Superior temporal gyrus (tissue), 1 donor: ENCODE measurements around the gene NFYA.

Source experiments
- DNase-seq: peaks from one replicate; pipeline ENCODE4 v3.0.0-alpha.2; 2016; ENCODE audit errors: extremely low spot score

NFYA gene

DNA sequence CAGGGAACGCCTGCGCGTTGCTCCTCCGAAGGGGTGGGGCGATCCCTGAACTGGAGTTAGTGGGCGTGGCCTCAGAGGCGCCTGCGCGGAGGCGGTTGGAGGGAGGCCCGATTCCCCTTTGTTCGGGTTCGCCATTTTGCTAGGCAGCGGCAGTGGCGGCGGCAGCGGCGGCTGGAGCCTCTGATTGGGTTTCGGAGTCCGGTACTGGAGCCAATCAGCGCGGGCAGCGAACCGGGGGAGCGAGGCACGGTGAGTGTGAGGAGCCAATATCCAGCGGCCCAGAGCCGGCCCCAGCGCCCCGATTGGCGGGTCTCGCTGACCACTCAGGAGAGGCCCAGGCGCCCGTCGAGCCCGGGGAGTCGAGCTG lies at the start of gene NFYA:
Gene NFYA, plus strand, starts transcription at position 139 of the 367 bp plus-strand sequence. CDS start 6,116 bp downstream, outside the sequence.
- no peak for DNase-seq

DNA sequence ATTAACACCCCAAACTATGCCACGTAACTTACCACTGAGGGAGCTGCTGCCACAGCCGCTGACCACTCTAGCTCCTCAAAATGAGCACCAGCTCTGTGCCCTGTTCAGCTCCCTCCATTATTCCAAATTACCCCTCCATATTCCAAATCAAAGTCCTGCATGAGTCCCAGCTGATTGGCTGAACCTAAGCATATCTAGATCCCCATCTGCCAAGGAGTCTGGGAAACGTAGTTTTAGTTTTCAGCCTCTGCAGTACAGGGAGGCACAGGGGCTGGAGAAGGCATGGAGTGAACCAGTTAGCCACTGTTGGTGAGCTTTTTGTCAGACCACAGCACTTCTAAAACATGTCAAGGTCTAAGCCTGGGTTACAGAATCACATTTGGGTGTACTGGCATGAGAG lies 49.7 kb upstream of the NFYA start:
- no peak for DNase-seq

DNA sequence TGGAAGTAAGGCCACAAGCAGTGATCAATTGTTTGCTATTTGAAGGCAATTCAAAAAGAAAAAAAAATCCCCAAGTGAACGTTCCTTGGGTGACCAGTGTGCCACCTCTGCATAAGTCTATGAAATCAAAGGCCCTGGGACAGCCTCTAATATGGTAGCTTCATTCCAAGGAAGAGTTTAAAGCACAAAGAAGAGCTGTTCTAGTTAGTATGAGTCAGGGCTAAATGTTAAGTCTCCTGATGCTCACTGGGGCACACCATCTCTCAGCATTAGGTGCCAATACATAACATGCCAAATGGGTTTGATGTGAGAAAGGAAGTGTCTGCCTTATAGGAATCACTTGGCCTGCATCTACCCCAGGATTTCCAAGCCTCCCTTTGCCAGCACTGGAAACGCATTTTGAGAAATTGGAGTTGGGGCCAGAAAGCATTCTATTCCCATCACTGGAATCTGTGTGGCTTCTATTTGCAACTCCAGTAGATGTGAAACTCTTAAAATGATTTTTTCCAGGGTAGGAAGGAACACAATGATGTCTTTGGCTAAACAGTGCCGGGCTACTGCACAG lies 46.7 kb upstream of the NFYA start:
- no peak for DNase-seq

DNA sequence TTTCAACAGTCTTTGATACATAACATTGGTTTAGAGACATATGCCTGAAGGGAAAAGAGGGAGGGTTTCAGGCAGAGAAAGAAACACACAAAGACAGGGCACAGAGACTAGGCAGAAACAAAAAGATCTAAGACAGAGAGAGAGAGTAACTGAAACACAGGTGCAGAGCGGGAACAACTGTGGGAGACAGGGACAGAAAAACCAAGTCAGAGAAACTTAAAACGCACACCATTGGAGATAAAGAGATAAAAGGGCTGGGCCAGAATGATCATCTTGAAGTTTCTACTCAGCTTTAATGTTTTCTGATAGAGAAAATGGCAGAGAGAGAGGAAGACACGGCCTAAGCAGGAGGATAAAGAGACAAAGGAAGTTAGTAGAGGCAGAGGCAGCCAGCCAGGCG lies 45.5 kb upstream of the NFYA start:
- DNase-seq, result no peak

DNA sequence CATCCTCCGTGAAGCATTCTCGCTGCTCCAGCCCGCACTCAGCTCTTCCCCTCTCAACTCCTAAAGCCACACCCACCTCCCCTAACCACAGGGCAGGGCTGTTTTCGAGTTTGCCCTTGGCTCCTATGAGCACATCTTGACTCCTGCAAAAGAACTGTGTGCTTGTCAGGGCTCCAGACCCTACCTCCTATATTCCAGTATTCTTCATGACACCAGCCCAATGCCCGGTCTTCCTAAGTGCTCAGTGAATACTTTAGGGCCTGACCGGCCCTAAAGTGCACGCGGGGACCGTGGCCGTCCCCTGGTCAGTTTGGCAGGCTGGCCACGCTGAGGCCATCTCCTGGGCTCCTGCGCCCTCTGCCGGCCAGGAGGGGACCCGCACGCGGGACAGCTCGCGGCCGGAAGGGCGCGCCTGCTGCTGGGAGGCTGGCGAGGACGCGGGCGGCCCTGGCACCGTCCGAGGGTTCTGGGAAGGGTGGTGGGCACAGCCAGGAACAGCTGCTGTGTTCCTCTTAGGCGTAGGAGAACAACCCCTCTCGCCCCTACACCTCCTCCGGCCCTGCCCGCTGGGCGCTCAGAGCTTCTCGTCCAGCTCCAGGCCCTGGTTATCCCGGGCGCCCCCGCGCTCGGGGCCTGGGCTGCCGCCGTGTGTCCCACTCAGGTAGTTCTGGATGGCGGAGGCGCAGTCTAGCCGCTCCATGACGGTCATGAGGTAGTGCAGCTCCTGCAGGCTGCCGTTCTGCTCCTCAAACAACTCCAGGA lies 44.8 kb upstream of the NFYA start:
- DNase-seq, result peak; percentile 78

DNA sequence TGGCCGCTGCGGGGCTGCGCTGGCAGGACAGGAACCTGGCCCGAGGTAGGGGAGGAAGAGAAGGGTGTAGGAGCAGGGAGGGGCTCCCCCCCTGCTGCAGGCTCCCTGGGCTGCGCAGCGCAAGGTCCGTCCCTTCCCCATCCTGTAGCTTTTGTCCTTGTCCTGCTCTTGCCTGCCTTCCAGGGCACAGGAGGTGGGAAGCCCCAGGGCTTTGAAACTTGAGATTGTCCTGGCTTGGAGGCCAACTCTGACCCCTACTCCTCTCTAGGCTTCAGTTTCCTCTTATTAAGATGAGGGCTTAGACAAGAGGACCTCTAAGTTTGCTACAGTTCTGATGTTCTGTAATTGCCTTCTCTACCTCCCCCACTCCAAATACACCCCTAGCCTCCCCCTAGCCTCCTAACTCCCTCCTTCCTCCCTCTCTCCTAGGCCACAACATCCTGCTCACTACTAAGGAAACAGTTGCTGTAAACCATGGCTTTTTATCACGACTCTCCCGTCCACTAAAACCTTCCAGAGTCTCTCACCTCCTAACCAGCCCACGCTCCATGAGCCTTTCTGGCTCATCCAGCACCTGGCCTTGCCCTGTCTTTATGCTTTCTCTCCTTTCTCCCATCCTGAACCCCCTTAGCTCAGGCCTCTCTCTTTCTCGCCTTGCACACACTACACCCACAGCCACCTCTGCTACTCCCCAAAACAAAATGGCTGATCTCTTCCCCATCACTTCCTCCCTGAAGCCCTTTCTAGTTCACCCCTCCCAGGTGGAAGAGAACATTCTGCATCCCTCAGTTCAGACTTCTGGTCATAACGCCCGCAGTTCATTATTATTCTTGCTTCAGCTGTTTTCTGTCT lies 44.0 kb upstream of the NFYA start:
- no peak for DNase-seq

DNA sequence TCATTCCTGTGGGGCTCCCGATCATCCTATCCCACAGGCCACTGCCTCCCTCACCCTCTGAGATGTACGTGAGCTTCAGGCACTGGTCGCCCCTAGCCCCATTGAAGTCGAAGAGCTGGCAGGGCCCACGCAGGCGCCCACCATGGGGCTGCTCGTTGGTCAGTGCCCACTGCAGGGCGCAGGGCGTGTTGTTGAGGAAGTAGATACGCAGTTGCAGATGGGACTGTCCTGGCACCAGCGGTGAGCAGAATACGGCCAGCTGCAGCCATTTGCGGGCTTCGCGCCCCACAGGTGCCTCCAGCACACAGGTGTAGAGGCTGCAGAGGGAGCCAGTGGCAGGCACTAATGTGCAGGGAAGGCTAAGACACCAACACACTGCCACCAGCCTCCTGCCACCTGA lies 39.9 kb upstream of the NFYA start:
- no peak for DNase-seq

DNA sequence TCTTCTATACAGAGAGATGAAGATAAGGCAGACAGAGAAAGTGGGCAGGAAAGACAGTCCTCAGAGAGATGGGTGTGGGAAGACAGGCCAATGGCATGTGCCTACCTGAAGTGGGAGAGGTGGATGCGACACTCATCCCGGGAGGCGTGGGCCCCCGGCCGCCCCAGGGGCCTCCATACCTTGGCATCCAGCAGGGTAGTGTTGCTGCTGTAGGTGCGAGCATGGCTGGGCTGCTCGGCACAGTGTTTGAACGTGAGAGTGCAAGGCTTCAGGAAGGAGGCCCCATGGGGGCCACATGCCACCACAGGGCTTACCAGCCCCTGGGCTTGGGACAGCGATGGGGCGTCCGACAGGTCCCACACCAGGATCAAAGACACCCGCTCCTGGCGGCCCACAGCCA lies 39.0 kb upstream of the NFYA start:
- no peak for DNase-seq

DNA sequence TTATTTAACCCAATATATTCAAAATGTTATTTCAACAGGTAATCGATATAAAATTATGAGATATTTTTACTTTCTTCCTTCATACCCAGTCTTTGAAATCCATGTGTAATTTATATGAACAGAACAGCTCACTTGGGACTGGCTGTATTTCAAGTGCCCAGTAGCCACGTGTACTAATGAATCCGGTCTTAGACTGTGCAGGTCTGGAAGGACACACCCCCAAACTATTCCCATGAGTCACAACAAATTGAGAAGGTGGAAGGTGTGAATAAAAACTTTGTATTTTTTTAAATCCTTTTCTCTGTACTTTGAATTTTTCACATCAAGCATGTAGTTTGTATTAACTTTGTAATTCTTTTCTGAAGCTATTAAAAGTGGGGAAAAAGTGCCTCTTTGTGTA lies 36.6 kb upstream of the NFYA start:
- DNase-seq, result no peak

DNA sequence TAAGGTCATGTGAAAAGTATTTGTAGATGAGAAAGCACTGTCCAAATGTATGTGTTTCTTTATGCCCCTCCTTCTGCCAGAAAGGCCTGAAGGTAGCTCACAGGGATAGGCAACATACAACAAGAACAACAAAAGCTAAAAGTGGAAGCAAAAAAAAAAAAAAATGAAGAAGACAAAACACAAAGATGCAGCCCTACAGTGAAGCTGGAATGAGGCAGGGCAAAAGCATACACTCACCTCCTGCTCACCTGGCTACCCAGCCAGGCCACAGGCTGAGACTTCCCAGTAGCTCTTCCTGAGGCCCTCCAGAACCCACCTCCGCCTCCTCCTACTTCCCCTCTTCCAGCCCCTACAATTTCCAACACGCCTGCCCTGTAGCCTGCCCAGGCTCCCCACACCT lies 36.2 kb upstream of the NFYA start:
- DNase-seq, result no peak

DNA sequence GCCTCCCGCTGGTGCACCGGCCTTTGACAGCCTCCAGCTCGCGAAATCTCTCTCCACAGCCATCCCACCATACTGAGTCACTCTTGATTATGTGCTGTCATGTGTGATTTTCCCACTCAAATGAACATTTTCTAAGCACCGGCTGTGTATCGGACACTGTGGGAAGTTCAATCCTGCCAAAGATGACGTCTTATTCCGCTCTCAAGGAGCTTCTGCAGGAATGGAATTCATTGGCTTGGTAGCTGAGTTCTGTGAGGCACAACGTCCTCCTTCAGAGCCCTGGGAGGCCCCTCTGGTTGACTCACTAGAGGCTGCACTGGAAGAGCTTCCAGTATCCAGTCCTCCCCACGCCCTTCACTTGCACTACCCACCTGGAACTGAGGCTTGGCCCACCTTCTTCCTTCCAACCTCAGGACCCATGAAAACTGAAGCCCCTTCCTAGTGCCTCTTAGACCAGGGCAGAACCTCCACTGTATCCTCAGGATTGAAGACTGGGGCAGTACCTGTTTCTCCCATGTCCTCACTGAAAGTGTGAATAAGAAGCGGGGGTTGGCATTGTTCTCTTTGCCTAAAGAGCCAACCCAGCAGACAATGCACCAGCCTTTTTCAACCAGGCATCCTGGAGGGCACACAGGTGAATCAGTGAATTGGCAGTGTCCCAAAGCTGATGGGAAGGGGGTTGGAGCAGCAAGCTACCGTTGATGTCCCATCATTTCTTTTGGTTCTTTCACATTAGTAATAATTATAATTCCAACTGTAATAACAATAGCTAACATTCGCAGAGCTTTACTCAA lies 35.5 kb upstream of the NFYA start:
- peak; percentile 42 for DNase-seq

DNA sequence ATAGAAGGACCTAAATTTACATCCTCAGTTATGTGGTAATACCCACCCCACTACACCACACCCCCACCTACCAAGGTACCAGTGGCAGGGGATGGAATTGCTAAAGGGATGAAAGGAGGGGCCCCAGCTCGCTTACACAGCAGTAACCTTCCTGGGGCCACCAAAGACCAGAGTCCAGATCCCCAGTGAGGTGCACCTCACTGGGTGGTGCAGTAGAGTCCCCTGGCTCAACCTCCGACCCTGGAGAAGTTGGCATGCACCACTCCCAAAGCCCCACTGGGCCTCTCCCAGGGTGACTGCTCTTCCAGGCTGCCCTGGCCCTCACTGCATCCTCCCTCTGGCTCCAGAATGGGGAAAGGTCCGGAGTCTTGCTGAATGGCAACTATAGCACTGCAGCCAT lies 34.6 kb upstream of the NFYA start:
- no peak for DNase-seq

DNA sequence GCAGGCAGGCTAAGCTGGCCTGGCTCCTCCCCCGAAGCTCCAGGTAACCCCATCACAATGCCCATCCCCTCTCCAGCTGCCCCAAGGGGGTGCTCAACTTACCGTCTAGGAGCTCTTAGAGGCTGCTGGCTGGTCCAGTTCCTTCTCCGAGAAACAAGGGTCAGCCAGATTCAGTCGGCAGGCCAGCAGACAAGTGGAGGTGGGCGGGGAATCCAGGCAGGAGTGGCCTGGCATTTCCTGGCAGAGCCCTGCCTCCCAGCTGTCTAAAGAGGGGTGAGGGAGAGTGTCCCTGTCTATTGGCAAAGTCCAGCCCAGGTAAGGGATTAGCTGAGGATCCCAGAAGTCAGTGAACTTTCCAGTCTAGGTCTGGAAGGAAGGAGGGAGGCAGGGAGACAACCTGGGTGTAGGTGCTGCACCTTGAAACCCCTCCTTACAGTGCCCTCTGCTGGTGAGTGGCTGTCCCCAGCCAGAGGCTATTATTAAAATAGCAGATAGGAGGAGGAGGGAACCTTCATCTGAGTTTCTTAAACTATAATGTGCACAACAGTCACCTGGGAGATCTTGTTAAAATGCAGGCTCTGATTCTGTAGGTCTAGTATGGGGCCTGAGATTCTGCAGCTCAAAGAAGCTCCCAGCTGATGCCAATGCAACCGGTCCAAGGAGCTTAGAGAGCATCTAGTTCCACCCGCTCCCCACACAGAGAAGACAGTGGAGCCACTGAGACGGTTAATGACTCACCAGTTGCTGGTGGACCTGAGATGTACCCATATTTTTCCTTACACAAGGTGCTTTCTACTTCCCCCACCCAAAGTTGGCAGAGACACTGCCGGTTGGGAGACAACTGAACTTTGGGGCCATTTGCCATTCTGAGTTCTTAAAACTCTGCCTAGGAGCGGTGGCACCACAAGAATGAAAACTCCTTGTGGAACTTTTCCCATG lies 33.4 kb upstream of the NFYA start, which contains the start of gene UNC5CL:
Gene UNC5CL, minus strand, starts transcription at position 162 of the 939 bp plus-strand sequence. CDS start 4,147 bp downstream, outside the sequence.
- no peak for DNase-seq

DNA sequence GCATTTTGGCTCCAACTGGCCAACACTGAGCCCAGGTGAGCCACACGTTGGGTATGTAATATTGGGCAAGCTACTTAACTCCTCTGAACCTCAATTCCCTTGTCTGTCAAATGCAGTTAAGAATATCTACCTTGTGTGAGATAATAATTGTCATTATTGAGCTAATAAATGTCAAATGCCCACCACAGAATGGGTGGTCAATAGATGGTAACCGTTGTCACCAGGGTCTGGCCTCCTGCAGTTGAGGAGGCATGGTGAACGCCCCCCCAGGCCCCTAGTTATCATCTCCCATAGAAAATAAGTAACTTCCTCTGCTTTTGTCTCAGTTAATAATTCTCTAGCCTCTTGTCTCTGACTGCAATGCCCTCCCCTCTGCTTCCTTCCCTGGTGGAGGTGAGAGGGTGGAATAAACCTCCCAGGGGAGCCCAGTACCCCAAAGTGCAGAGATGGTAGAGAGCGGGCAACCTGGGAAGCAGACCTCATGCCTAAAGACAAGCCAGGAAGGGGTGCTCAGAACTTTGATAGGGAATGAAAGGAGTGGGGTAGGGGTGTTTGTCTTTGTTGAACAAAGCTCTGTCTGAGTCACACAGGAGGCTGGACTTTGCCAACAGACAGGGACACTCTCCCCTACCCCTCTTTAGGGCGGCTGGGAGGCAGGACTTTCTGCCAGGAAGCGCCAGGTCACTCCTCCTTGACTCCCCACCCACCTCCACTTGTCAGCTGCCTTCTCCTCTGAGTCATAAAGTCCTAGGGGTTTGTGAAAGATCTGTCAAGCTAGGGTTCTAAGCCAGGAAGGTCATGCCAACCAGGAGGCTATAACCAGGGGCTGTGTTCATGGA lies 32.5 kb upstream of the NFYA start:
- no peak for DNase-seq

DNA sequence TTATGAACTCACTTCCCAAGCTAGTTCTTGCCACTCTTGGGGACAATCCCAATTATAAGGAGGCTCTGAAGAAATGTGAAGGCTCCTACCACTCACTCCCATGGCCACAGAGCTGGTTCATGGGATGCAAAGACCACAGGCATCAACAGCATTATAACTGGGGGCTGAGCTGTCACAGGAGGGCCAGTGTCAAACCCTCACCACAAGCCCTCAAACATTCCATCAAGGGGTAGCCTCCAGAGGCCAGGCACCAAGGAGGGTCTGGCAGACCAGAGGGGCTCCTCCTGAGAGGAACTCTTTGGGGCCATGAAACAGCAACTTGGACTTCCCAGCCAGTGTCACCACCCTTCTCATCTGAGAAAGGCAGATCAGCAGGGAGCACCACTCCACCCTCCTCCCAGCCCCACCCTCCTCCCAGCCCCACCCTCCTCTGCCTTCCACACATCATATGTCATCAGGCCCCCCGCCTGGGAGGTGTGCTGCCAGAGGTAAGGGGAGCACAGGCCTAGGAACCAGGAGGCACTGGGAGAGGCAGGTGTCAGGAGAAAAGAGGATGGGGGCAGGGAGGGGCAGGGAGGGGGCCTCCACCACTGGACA lies 31.7 kb upstream of the NFYA start:
- DNase-seq, result no peak

DNA sequence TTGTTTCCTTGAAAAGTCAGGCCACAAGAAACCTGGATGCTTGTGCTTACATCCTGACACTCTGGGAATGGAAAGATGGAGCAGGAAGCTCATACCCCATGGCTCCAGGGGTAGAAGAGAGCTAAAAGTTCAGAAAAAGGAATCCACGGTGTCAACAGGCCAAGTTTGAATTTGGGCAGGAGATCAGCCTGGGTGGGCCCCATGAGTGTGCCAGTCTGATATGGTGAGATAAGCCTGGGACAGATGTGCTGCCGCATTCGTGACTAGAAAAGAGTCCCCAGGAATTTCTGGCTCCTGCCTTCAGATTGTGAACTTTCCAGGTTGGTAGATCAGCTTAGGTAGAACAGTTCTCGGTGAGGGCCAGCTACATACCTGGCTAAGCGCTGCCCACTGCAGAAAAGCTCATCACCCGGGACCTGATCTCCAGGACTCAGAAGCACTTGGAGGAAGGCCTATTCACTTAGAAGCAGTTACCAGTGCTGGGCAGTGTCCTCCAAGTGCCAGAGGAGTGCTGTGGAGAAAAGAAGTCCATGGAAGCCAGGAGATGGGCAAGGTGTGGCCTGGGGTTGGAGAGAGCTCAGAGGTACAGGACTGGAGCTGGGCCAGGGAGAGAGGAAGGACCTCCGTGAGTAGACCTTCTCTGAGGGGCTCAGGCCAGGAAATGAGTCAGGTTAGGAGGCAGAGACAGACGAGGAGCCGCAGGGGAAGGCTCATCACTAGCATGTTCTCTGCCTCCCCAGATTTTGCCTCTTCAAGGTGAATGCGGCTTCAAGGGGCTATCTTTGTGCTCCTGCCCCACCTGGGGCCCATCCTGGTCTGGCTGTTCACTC lies 30.3 kb upstream of the NFYA start, which contains the start of gene TSPO2:
Gene TSPO2, plus strand, starts transcription at position 242 of the 830 bp plus-strand sequence. Its CDS starts 519 bp downstream, at position 761.
- no peak for DNase-seq

DNA sequence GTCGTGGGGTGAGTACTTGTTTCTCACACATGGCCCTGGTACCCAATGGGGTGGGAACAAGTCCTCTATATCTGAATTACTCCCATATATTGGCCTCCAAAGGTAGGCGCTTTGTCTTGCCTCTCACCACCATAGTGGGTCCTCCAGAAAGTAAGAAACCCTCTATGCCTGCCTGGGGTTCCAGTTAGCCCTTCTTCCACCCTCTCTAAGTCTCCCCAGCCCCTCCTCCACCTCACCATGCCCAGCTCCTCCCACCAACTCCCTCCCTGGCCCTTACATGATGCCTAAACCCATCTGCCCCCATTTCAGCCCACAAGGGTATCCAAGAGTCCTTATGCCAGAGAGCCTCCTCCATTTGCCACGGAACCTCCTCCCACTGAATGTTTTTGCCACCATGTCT lies 29.6 kb upstream of the NFYA start:
- DNase-seq, result no peak

DNA sequence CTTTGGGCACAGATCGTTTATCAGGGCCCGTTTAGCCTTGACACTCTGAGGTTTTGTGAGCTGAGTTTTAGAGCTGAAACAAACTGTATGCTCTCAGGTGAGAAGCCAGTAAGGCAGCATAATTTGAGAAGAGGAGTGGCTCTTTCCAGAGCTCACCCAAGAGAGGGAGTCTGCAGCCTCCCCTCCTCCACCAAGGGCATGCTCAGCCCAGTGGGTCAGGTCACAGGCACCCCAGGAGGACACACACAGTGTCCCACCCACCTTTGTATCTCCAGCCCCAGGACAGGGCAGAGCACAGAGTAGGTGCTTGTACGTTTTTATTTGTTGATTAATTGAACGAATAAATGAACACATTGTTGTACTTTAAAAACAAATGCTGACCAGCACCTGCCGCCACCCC lies 27.1 kb upstream of the NFYA start:
- DNase-seq, result no peak
